Measurements from ENCODE around the gene MAX. TPM values are rescaled to one million over a fixed set of nuclear protein-coding genes. Genes with fewer than 3 reads are reported as not detected.

Gene MAX
- total RNA-seq, 1 experiment from 2014 or later: 72.9 TPM

GRCh38 chr14:65142914-65143625, 40.8 kb upstream of the MAX start:
- Histone ChIP-seq H3K79me2 (ENCODE audit: insufficient read depth, low read length) (no peaks in the 10 kb centered on the region), H3K27ac (ENCODE audit: insufficient read length, low read depth, low read length) (no peak overlapping the region), H3K4me1 (ENCODE audit: insufficient read depth, low read length) (no peaks in the 10 kb centered on the region), H2AK5ac (ENCODE audit: insufficient read length, low read length) (no peak overlapping the region), H3K9me3 (ENCODE audit: control insufficient read depth, low read depth, low read length) (no peaks in the 10 kb centered on the region), H3K4me2 (ENCODE audit: insufficient read depth, insufficient read length, low read length) (no peak overlapping the region), H4K8ac (replicated peaks; ENCODE audit: insufficient read length, low read depth, low read length) (no peak overlapping the region), H3K18ac (ENCODE audit: insufficient read length, low read depth, low read length) (no peak overlapping the region), H3T11ph (ENCODE audit: low read length) (no peak overlapping the region), H3K14ac (ENCODE audit: insufficient read depth, low read length) (no peak overlapping the region), H2BK12ac (ENCODE audit: insufficient read length, low read depth, low read length) (no peak overlapping the region), H2BK20ac (ENCODE audit: low read depth, low read length, poor library complexity, severe bottlenecking) (no peak overlapping the region), H3K56ac (ENCODE audit: insufficient read length, low read depth, low read length) (no peak overlapping the region), H2BK15ac (ENCODE audit: low read depth, low read length) (no peak overlapping the region), H3K9ac (ENCODE audit: extremely low read depth, insufficient read length, low read length) (no peak overlapping the region), H3K4ac (ENCODE audit: low read depth, low read length) (no peak overlapping the region), H2AFZ (ENCODE audit: low read length) (no peak overlapping the region), H3K23ac (ENCODE audit: insufficient read length, low read depth, low read length) (no peak overlapping the region), H4K91ac (ENCODE audit: insufficient read length, low read depth, low read length) (no peak overlapping the region), H4K5ac (ENCODE audit: insufficient read length, low read depth, low read length) (no peak overlapping the region), H2BK5ac (ENCODE audit: insufficient read length, low read length) (no peak overlapping the region), H2BK120ac (ENCODE audit: low read depth, low read length, poor library complexity, severe bottlenecking) (no peak overlapping the region), H3K79me1 (ENCODE audit: insufficient read depth, low read depth, low read length, poor library complexity, severe bottlenecking) (no peaks in the 10 kb centered on the region), H3K27me3 (ENCODE audit: insufficient read depth, low read length) (no peaks in the 10 kb centered on the region), H4K20me1 (ENCODE audit: control insufficient read depth, insufficient read depth, insufficient read length) (no peaks in the 10 kb centered on the region), H3K23me2 (ENCODE audit: insufficient read length, low read depth, low read length, poor library complexity, severe bottlenecking) (no peaks in the 10 kb centered on the region)
- WGBS (ENCODE audit: extremely low coverage, insufficient read length, low lambda C conversion rate): no CpG with 5 or more reads among the region's 8 CpGs
- TF ChIP-seq CTCF (conservative IDR thresholded peaks at IDR 0.05): no peak
- no peak overlapping the region for H3K27ac Mint-ChIP-seq
- no peak overlapping the region for H3K4me3 Mint-ChIP-seq
- DNase-seq: no peak
- H3K4me1 Mint-ChIP-seq: peaks cover 20% of the 10 kb centered on the region in 2 experiments
- no peaks in the 10 kb centered on the region for H3K36me3 Mint-ChIP-seq (ENCODE audit: insufficient read depth in 1 of 3, low read depth in 3 of 3)
- no peaks in the 10 kb centered on the region for H3K9me3 Mint-ChIP-seq
- H3K27me3 Mint-ChIP-seq (ENCODE audit: low read depth): no peaks in the 10 kb centered on the region
